HL-60 (cell line): Measurements from ENCODE around the gene TMEM131L.

Source experiments
- CTCF ChIP-seq: IDR thresholded peaks from one replicate; pipeline ENCODE4 v1.5.1; 2011; ENCODE audit warnings: low read length, control low read depth, inconsistent platforms; ENCODE audit not compliant: insufficient read depth
- GABPA ChIP-seq: IDR thresholded peaks from 2 replicates; pipeline ENCODE4 v1.6.1; 2012; ENCODE audit warnings: low read depth
- POLR2AphosphoS5 ChIP-seq: IDR thresholded peaks from 2 replicates; pipeline ENCODE4 v1.6.1; 2012; ENCODE audit warnings: low read depth
- REST ChIP-seq: IDR thresholded peaks from 2 replicates; pipeline ENCODE4 v1.6.1; 2012; ENCODE audit warnings: low read depth; ENCODE audit not compliant: insufficient replicate concordance

GRCh38 chr4:153555730-153556434 lies 89.7 kb downstream of the TMEM131L start:
- TF ChIP-seq CTCF, result no peak
- TF ChIP-seq REST, result no peak
- TF ChIP-seq GABPA, result no peak
- TF ChIP-seq POLR2AphosphoS5, result no peak
